KOPT-K1 (cell line): Measurements from ENCODE around the gene KAZN.

ENCODE experiments used
- H3K27ac ChIP-seq: fragments of 200-600 bp; sonication (generic); 2 replicates; pipeline ENCODE4 v1.5.1; 2016; ENCODE audit warnings: antibody characterized with exemption, mild to moderate bottlenecking, low read depth, low read length; ENCODE audit not compliant: poor library complexity, severe bottlenecking
- H3K36me3 ChIP-seq: fragments of 200-600 bp; sonication (generic); 2 replicates; pipeline ENCODE4 v1.5.1; 2017; ENCODE audit warnings: antibody characterized with exemption, mild to moderate bottlenecking, low read length, moderate library complexity; ENCODE audit not compliant: insufficient read depth
- H3K9me3 ChIP-seq: fragments of 200-600 bp; sonication (generic); 2 replicates; pipeline ENCODE4 v1.5.1; 2017; ENCODE audit warnings: antibody characterized with exemption, low read length, mild to moderate bottlenecking; ENCODE audit not compliant: insufficient read depth, poor library complexity, severe bottlenecking

KAZN gene

DNA sequence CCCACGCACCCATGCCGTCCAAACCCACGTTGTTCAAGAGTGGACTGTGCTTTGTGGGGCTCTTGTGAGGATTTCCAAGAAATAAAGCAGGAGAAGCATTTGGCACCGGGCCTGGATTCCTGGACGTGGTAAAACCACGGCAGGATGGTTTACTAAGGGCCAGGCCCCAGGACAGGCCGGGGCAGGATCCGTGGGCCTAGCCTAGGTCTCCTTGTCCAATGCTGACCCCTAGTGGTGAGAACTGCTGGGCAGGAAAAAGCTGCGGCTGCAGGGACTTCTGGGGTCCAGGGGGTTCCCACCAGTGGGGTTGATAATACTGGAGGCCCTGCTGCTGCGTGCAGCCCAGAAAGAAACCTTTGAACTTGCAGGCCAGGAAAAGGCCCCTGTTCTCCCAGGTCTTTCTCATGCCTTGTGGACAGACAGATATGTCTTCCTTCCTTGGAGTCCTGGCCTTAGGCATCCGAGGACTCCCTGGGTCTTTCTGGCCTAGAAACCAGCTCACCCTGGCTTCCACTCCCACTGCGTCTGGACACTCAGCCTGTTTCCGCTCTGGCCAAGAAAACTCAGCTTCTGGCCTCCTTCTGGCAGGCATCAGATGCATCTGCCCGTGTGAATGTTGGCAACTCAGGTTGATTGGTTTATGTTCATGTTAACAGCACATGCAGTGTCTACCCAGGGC, 448.1 kb downstream of the KAZN start:
- Histone ChIP-seq H3K36me3 (no peaks in the 10 kb centered on the region), H3K9me3 (no peaks in the 10 kb centered on the region), H3K27ac (no peak overlapping the region)

DNA sequence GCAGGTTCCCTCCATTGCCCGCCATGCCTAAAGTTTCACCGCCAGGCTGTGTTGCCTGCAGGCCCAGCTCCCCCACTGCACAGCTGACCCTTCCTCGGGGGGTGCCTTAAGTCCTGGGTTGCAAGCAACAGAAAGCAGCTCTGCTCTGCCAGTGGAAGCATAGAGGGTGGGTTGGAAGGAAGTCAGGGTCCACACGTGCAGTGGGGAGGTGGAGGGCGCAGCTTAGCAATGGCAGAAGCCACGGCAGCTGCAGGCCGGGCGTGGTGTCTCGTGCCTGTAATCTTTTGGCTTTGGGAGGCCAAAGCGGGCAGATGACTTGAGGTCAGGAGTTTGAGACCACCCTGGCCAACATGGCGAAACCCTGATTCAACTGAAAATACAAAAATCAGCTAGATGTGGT, 448.8 kb downstream of the KAZN start:
- no peaks in the 10 kb centered on the region for H3K36me3 ChIP-seq
- no peak overlapping the region for H3K27ac ChIP-seq

DNA sequence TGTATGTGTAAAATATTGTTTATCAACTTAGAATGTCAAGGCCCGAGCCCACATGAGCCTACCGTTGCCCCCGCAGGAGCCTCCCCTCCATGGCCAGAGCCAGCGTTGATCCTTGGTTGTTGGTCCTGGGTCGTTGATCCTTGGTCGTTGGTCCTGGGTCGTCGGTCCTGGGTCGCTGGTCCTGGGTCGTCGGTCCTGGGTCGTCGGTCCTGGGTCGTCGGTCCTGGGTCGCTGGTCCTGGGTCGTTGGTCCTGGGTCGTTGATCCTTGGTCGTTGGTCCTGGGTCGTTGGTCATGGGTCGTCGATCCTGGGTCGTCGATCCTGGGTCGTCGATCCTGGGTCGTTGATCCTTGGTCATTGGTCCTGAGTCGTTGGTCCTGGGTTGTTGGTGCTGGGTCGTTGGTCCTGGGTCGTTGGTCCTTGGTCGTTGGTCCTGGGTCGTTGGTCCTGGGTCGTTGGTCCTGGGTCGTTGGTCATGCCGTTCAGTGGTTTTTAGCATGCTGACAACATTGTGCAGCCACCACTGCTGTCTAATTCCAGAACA, 450.0 kb downstream of the KAZN start:
- Histone ChIP-seq H3K27ac (no peak overlapping the region), H3K36me3 (no peaks in the 10 kb centered on the region), H3K9me3 (peaks cover 4% of the 10 kb centered on the region)

More for the DNA sequence above, 448.8 kb downstream of the KAZN start:
- peaks cover 1% of the 10 kb centered on the region for H3K9me3 ChIP-seq

DNA sequence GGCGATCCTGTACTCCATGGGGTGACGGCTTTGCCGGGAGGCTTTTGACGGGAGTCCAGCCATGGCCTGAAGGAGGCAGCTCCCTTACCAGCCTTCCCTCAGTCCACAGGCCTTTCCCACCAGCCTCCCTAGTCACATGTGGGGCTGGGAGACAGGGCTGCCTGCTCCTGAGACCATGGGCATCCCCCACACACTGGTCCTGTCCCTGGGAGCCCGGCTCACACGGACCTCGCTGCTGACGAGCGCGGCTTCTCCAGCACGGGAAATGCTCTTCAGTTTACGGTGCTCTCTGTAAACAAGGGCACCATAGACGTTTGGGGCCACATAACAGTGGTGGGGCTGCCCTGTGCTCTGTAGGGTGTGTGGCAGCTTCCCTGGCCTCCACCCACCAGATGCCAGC, 450.6 kb downstream of the KAZN start:
- H3K9me3 ChIP-seq, result peaks cover 4% of the 10 kb centered on the region
- H3K36me3 ChIP-seq, result no peaks in the 10 kb centered on the region
- H3K27ac ChIP-seq, result no peak overlapping the region

DNA sequence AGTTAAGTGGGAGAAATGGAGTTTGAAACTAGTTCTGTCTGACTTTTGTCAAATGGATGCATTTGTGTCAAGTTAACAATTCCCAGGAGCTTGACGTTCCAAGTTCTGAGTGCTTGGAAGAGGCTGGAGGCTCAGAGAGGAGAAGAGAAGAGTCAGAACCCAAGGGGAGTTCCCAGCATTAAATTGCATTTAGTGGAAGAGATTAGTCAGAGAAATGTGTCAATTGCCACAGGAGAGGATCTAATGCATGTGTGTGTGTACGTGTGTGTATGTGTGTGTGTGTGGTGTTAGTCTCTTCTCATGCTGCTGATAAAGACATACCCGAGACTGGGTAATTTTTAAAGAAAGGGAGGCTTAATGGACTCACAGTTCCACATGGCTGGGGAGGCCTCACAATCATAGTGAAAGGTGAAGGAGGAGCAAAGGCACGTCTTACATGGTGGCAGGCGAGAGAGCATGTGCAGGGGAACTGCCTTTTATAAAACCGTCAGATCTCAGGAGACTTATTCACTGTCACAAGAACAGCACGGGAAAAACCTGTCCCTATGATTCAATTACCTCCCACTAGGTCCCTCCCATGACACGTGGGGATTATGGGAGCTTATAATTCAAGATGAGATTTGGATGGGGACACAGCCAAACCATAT, 453.5 kb downstream of the KAZN start:
- no peaks in the 10 kb centered on the region for H3K36me3 ChIP-seq
- no peak overlapping the region for H3K27ac ChIP-seq
- H3K9me3 ChIP-seq, result peaks cover 4% of the 10 kb centered on the region

DNA sequence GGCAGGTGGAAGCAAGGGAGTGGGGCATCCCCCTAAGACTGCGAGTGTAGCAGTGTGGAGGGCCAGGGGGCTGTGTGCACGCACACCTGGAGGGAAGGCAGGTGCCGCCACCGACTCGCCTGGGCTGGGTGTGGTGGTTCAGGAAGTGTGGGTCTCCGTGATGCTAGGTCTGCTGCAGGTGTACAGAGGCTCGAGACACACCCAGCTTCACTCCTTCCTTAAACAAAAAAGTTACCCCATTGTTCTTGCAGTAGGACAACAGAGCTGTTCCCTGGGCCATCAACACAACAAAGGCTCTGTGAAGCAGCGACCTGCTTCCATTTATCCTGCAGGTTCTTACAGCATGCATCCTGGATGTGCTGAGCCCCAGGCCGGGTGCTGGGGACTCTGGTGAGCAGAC, 454.7 kb downstream of the KAZN start:
- H3K36me3 ChIP-seq, result no peaks in the 10 kb centered on the region
- no peak overlapping the region for H3K27ac ChIP-seq
- peaks cover 4% of the 10 kb centered on the region for H3K9me3 ChIP-seq

DNA sequence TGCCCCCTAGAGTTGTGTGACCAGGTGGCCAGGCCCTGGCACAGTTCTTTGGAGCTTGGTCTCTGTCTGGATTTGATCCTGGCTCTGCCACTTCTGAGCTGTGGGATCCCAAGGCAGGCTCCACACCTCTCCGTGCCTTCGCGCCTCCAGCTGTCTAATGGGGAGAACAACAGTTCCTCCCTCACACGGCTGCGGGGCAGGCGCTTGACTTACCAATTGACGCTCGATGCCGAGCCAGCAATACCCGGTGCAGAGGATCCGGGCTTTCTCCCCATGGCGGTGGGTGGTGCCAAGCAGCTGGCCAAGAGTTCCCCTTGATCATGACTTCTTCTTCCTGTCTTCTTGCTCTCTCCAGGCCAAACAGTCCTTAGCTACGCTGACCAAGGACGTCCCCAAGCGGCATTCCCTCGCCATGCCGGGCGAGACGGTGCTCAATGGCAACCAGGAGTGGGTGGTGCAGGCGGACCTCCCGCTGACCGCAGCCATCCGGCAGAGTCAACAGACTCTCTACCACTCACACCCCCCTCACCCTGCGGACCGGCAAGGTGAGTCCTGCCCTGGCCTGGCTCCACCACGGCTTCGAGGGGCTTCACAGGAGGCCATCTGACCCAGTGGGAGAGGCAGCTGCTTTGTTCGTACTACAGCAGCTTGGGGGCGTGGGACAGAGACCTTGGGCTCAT, 457.4 kb downstream of the KAZN start:
- H3K27ac ChIP-seq, result no peak overlapping the region
- H3K9me3 ChIP-seq, result peaks cover 4% of the 10 kb centered on the region
- no peaks in the 10 kb centered on the region for H3K36me3 ChIP-seq

DNA sequence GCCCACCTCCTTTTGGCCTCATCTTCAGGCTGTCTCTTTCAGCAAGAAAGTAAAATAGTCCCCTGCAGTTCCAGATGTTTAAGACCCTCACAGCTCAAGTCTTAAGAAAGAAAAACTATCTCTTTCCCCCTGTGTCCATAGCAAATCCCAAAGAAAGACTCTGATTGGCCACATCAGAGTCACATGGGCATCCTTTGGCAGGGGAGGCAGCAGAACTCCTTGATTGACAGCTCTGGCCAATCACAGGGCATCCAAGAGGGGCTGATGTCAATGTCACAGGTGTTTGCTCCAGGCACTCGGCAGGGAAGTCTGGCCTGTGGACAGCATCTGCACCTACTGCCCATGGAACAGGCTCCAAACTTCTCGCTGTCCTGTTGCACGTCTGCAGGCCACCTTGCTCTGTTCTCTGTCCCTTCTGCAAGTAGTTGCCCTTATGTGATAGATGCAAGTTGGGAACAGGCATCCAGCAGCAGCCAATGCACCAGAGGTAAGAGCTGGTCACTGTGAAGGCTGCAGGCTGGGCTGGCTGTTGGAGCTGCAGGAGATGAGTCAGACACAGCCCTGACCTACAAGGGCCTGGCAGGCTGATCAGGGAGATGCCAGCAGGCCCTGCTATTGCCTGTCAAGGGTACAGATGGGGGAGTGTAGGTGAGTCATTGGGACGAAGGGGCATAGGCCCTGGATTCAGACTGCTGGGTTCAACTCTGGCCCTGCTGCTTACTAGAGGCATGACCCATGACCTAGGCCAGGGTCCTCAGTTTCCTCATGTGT, 458.2 kb downstream of the KAZN start:
- Histone ChIP-seq H3K9me3 (peaks cover 4% of the 10 kb centered on the region), H3K36me3 (no peaks in the 10 kb centered on the region), H3K27ac (no peak overlapping the region)

DNA sequence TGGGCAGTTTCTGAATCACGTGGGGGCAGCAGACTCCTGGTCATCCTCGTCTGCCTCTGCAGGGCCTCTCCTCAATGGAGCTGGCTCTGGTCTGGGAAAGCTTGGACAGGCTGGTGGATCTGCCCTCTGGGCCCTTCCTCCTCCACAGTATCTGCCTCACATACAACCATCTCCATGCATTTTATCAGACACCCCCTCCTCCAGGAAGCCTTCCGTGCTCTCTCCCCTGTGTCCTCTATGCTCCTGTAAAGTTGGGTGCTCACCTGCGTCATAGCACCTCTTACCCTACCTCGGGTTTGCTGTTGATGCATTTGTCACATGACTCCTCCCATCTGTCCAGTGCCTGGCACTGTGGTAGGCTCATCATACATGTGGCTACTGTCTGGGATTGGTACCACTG, 459.3 kb downstream of the KAZN start:
- H3K9me3 ChIP-seq, result peaks cover 7% of the 10 kb centered on the region
- no peaks in the 10 kb centered on the region for H3K36me3 ChIP-seq
- no peak overlapping the region for H3K27ac ChIP-seq

DNA sequence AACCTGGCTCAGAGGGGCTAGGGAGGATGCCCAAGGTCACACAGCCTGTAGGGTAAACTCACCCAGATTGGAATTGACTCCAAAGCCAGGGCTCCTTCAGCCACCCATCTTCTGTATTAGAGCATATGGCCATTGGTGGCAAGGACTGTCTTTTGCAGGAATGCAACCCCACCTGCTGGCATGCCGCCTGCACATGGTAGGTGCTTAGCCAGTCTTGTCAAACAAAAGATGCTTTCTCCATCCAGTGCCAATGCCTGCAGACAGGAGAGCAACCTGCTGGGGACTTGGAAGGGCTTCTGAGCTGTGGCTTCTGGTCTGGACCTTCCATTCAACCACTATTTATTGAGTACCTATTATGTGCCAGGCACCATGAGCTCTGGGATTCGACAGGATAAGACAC, 459.8 kb downstream of the KAZN start:
- H3K9me3 ChIP-seq, result peaks cover 7% of the 10 kb centered on the region
- H3K27ac ChIP-seq, result no peak overlapping the region
- H3K36me3 ChIP-seq, result no peaks in the 10 kb centered on the region

DNA sequence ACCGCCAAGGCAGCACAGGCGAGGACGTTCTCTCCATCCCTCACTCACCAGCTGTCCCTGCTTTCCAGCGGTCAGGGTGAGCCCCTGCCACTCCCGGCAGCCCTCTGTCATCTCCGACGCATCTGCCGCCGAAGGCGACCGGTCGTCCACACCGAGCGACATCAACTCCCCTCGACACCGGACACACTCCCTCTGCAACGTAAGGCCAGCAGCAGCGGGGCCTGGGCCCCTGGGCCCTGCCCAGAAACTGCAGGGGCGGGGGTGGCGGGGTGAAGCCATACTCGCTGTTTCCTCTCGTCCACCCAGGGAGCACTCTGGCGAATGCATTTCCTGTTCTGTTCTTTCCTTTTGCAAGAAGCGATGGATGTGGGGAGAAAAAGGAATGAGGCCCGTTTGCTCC, 461.6 kb downstream of the KAZN start:
- H3K9me3 ChIP-seq, result peaks cover 7% of the 10 kb centered on the region
- no peaks in the 10 kb centered on the region for H3K36me3 ChIP-seq
- H3K27ac ChIP-seq, result no peak overlapping the region

DNA sequence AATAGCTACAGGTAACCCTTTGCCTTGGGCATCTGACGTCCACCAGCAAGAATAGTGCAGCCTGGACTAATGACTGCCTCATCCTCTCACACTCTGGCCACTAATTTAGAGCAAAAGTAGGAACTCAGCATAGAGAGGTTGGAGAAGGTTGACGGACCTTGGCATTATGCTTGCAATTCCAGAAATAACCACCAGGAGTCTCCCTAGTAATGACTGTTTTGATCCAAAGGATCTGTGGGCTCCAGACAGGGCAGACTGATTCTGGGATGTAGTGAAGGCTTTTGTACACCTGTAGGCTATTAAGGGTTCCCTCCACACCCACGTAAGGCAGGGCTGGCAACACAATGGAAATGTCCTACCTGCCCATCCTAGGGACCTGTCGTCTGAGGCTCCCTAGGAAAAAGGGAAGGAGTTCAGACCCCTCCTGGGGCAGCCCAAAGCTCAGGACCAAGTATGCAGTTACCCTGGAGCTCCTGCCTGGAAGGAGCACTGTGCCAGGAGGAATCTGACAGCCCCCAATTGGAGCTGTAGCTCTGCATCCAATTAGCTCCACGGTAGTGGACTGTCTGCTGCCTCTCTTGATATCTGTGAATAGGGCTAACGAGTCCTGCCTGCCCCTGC, 464.1 kb downstream of the KAZN start:
- Histone ChIP-seq H3K9me3 (peaks cover 7% of the 10 kb centered on the region), H3K36me3 (no peaks in the 10 kb centered on the region), H3K27ac (no peak overlapping the region)

DNA sequence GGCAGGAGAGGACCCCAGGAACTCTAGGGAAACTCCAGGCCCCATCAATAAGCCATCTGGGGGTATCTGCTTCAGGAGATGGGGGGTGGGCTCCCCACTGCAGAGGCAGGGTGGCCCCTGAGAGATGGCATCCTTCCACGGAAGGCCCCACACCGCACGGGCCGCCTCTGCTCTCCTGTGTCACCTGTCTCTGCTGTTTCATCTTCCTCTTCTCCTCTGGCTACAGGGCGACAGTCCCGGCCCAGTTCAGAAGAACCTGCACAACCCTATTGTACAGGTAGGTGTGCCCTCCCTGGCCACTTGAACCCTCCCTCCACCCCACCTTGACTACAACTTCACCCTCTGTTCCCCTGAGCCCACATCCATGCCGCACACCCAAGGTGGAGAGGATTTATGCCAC, 464.9 kb downstream of the KAZN start:
- Histone ChIP-seq H3K27ac (no peak overlapping the region), H3K36me3 (no peaks in the 10 kb centered on the region), H3K9me3 (peaks cover 7% of the 10 kb centered on the region)

DNA sequence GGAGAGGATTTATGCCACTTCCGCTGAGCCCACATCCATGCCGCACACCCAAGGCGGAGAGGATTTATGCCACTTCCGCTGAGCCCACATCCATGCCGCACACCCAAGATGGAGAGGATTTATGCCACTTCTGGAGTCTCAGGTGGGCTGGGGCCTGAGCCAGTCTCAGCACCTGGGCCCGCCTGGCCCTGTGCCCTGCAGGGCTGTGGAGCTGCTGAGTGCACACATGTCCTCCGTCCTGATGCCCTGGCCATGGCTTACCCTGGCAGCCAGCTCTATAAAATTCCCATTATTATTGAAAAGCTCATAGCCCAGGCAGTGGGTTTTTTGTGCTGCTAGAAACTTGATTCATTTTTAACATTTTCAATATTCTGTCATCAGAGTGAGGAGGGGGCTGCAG, 465.3 kb downstream of the KAZN start:
- Histone ChIP-seq H3K36me3 (no peaks in the 10 kb centered on the region), H3K27ac (no peak overlapping the region), H3K9me3 (peaks cover 7% of the 10 kb centered on the region)
